K562 (cell line): Measurements from ENCODE around the gene ATG4C.
"Not testable (repeated sequence)": the region's sequence is repeated elsewhere in the genome, so short reads cannot be mapped to it uniquely, and the experiment has no call there.

Experiments used
- CBX2 ChIP-seq: fragments of 200-600 bp; sonication (generic); IDR thresholded peaks from one replicate; pipeline ENCODE4 v1.6.1; 2012; ENCODE audit warnings: mild to moderate bottlenecking, low read length, inconsistent platforms; ENCODE audit not compliant: insufficient read depth, poor library complexity, severe bottlenecking
- CEBPB ChIP-seq: fragments of 450-650 bp; IDR thresholded peaks from 2 replicates; pipeline ENCODE4 v1.6.1; 2016; ENCODE audit warnings: missing genetic modification characterization, missing compliant biosample characterization
- EZH2 ChIP-seq: IDR thresholded peaks from 2 replicates; pipeline ENCODE4 v1.6.1; 2012; ENCODE audit warnings: low read depth, mild to moderate bottlenecking, inconsistent platforms, low read length, borderline replicate concordance
- FOXO4 ChIP-seq: fragments of 450-650 bp; formaldehyde crosslinking; IDR thresholded peaks from 2 replicates; pipeline ENCODE4 v1.4.0; 2020; ENCODE audit warnings: mild to moderate bottlenecking, moderate library complexity
- FOXP1 ChIP-seq: sonication (generic); formaldehyde crosslinking; IDR thresholded peaks from 2 replicates; pipeline ENCODE4 v1.8.0; 2022; ENCODE audit warnings: mild to moderate bottlenecking, missing genetic modification reagents
- HNRNPL ChIP-seq: fragments of 200-400 bp; formaldehyde crosslinking; IDR thresholded peaks from 2 replicates; pipeline ENCODE4 v1.6.1; 2017; ENCODE audit warnings: low read depth, mild to moderate bottlenecking, low read length
- NFATC3 ChIP-seq: fragments of 450-650 bp; IDR thresholded peaks from 2 replicates; pipeline ENCODE4 v1.6.1; 2017; ENCODE audit warnings: mild to moderate bottlenecking
- PHB2 ChIP-seq: fragments of 450-650 bp; IDR thresholded peaks from 2 replicates; pipeline ENCODE4 v1.6.1; 2017; ENCODE audit warnings: low read depth
- TAF1 ChIP-seq: IDR thresholded peaks from 2 replicates; pipeline ENCODE4 v1.6.1; 2011; ENCODE audit warnings: mild to moderate bottlenecking, low read length, moderate library complexity; ENCODE audit not compliant: insufficient read depth, control insufficient read depth, severe bottlenecking; ENCODE audit errors: extremely low read depth
- TRIM28 ChIP-seq: fragments of 450-650 bp; IDR thresholded peaks from 2 replicates; pipeline ENCODE4 v1.6.1; 2017
- ZZZ3 ChIP-seq: fragments of 450-650 bp; IDR thresholded peaks from 2 replicates; pipeline ENCODE4 v1.6.1; 2016; ENCODE audit warnings: antibody characterized with exemption, mild to moderate bottlenecking, moderate library complexity

GRCh38 chr1:62761223-62761870 is 22.6 kb upstream of the ATG4C start:
- not testable (repeated sequence) for TF ChIP-seq ZZZ3; CBX2; HNRNPL; FOXO4; FOXP1; TAF1; NFATC3; CEBPB (tag); TRIM28; PHB2; EZH2
